ENCODE measurements around the gene R3HDM4.
"Not testable (repeated sequence)": the region's sequence is repeated elsewhere in the genome, so short reads cannot be mapped to it uniquely, and the experiment has no call there.

The R3HDM4 gene

DNA sequence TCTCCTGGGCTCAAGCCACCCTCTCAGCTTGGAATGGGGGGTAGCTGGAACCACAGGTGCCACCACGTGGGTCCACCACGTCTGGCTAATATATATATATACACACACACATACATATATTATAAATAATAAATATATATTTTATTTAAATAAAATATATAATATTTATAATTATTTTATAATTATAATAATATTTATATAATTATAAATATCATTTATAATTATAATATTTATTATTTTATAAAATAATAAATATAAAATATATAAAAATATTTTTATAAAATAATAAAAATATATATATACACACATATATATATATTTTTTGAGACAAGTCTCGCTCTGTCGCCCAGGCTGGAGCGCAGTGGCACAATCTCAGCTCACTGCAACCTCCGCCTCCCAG is 58.5 kb downstream of the R3HDM4 start:
- Histone ChIP-seq H3K4me1 (ENCODE audit: control insufficient read depth, insufficient read depth, low read length, poor library complexity, severe bottlenecking) (no peaks in the 10 kb centered on the region), H3K4me3 (ENCODE audit: insufficient read depth, low read depth, low read length, poor library complexity, severe bottlenecking) (no peak overlapping the region), H3K27ac (ENCODE audit: insufficient read depth, low read length, poor library complexity, severe bottlenecking) (no peak overlapping the region), H3K9me3 (ENCODE audit: control insufficient read depth, low read length) (no peaks in the 10 kb centered on the region), H3K27me3 (replicated peaks; ENCODE audit: control insufficient read depth, insufficient read depth, low read length, poor library complexity, severe bottlenecking) (peaks cover 24% of the 10 kb centered on the region), H3K36me3 (ENCODE audit: control insufficient read depth, insufficient read depth, low read length) (no peaks in the 10 kb centered on the region)
- DNase-seq, result no peak

DNA sequence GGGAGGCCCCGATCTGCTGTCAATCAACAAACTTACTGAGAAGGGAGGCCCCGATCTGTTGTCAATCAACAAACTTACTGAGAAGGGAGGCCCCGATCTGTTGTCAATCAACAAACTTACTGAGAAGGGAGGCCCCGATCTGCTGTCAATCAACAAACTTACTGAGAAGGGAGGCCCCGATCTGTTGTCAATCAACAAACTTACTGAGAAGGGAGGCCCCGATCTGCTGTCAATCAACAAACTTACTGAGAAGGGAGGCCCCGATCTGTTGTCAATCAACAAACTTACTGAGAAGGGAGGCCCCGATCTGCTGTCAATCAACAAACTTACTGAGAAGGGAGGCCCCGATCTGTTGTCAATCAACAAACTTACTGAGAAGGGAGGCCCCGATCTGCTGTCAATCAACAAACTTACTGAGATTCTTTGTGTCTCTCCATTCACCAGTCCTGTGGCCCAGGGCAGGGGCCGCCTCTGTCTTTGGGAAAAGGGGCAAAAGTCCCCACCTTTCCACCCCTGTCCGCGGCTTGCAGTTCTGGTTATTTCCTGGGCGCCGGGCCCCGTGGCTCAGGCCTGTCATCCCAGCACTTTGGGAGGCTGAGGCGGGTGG is 59.3 kb downstream of the R3HDM4 start:
- H3K4me1 ChIP-seq (ENCODE audit: control insufficient read depth, insufficient read depth, low read length, poor library complexity, severe bottlenecking); DNase-seq; H3K9me3 ChIP-seq (ENCODE audit: control insufficient read depth, low read length); H3K36me3 ChIP-seq (ENCODE audit: control insufficient read depth, insufficient read depth, low read length); H3K27ac ChIP-seq (ENCODE audit: insufficient read depth, low read length, poor library complexity, severe bottlenecking); H3K4me3 ChIP-seq (ENCODE audit: insufficient read depth, low read depth, low read length, poor library complexity, severe bottlenecking): not testable (repeated sequence)
- peaks cover 24% of the 10 kb centered on the region for H3K27me3 ChIP-seq (replicated peaks; ENCODE audit: control insufficient read depth, insufficient read depth, low read length, poor library complexity, severe bottlenecking)

DNA sequence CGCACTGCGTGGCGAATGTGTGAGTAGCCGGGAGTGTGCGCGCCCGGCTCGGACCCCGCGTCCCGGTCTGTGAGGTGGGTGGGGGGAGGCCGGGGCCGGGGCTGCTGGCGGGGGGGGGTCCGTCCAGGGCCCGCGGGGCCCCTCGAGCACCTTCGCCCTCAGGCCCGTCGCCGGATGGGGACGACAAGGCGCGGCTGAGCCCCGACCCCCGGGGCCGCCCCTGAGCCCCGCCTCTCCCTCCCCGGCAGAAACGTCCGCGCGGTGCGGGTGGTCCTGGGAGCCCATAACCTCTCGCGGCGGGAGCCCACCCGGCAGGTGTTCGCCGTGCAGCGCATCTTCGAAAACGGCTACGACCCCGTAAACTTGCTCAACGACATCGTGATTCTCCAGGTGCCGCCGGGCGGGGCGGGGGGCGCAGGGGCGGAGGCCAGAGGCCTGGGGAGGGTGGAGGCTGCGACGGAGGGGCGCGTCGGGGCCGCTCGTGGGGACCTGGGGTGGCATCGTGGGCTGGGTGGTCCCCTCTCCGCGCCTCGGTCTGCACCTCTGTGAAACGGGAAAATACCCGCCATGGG is 59.9 kb downstream of the R3HDM4 start:
- Histone ChIP-seq H3K4me1 (ENCODE audit: control insufficient read depth, insufficient read depth, low read length, poor library complexity, severe bottlenecking) (no peaks in the 10 kb centered on the region), H3K4me3 (ENCODE audit: insufficient read depth, low read depth, low read length, poor library complexity, severe bottlenecking) (no peak overlapping the region), H3K27ac (ENCODE audit: insufficient read depth, low read length, poor library complexity, severe bottlenecking) (no peak overlapping the region), H3K36me3 (ENCODE audit: control insufficient read depth, insufficient read depth, low read length) (no peaks in the 10 kb centered on the region), H3K27me3 (replicated peaks; ENCODE audit: control insufficient read depth, insufficient read depth, low read length, poor library complexity, severe bottlenecking) (peaks cover 30% of the 10 kb centered on the region), H3K9me3 (ENCODE audit: control insufficient read depth, low read length) (no peaks in the 10 kb centered on the region)
- DNase-seq, result no peak

GRCh38 chr19:852136-853013 is 60.6 kb downstream of the R3HDM4 start, which contains the start of gene ELANE:
Gene ELANE (plus strand): TSS chr19:852303. CDS start chr19:852329, 26 bp downstream.
- DNase-seq, result no peak
- Histone ChIP-seq H3K4me3 (ENCODE audit: insufficient read depth, low read depth, low read length, poor library complexity, severe bottlenecking) (no peak within 1 kb of the TSS), H3K36me3 (ENCODE audit: control insufficient read depth, insufficient read depth, low read length) (no peaks in the 10 kb centered on the region), H3K9me3 (ENCODE audit: control insufficient read depth, low read length) (no peaks in the 10 kb centered on the region), H3K27me3 (replicated peaks; ENCODE audit: control insufficient read depth, insufficient read depth, low read length, poor library complexity, severe bottlenecking) (peaks cover 30% of the 10 kb centered on the region), H3K4me1 (ENCODE audit: control insufficient read depth, insufficient read depth, low read length, poor library complexity, severe bottlenecking) (no peaks in the 10 kb centered on the region), H3K27ac (ENCODE audit: insufficient read depth, low read length, poor library complexity, severe bottlenecking) (no peak within 1 kb of the TSS)

DNA sequence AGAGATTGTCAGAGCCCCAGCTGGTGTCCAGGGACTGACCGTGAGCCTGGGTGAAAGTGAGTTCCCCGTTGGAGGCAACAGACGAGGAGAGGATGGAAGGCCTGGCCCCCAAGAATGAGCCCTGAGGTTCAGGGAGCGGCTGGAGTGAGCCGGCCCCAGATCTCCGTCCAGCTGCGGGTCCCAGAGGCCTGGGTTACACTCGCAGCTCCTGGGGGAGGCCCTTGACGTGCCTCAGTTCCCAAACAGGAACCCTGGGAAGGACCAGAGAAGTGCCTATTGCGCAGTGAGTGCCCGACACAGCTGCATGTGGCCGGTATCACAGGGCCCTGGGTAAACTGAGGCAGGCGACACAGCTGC is 62.1 kb downstream of the R3HDM4 start:
- H3K27me3 ChIP-seq (replicated peaks; ENCODE audit: control insufficient read depth, insufficient read depth, low read length, poor library complexity, severe bottlenecking), result peaks cover 30% of the 10 kb centered on the region
- no peak for DNase-seq
- no peak overlapping the region for H3K27ac ChIP-seq (ENCODE audit: insufficient read depth, low read length, poor library complexity, severe bottlenecking)
- H3K4me1 ChIP-seq (ENCODE audit: control insufficient read depth, insufficient read depth, low read length, poor library complexity, severe bottlenecking), result no peaks in the 10 kb centered on the region
- H3K4me3 ChIP-seq (ENCODE audit: insufficient read depth, low read depth, low read length, poor library complexity, severe bottlenecking), result no peak overlapping the region
- H3K36me3 ChIP-seq (ENCODE audit: control insufficient read depth, insufficient read depth, low read length), result no peaks in the 10 kb centered on the region
- no peaks in the 10 kb centered on the region for H3K9me3 ChIP-seq (ENCODE audit: control insufficient read depth, low read length)

DNA sequence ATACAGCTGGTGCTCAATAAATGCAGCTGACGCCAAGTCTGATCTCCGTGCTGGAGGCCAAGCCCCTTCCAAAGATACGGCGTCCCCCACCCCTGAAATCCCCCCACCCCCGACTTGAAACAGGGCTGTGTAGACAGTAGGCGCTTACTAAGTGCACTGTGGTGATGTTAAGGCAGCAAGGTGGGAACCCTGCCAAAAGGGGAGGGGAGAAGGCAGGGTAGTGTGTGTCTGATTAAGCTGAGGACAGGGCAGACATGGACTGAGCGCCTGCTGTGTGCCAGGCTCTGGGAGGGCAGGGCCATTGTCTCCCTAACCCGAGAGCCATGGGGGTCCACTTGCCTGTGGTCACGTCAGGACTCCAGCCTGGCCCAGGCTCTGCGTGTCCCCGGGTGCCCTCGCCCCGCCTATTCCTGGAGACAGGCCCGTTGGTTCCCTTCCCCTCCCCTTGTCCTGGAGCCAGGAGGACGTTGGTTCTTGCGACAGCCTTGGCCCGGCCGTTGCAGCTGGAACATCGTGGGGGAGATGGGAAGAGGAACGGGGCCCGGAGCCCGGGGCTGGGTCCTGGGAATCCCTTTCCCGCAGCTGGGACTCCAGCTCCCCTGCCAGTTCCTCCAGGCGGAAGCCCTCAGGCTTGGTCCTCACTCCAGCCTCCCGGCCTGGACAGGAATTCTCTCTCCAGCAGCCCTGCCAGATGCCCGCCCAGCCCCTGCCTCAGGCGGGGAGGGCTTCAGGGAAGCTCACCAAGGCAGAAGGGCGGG is 62.6 kb downstream of the R3HDM4 start:
- Histone ChIP-seq H3K4me3 (ENCODE audit: insufficient read depth, low read depth, low read length, poor library complexity, severe bottlenecking) (no peak overlapping the region), H3K27ac (ENCODE audit: insufficient read depth, low read length, poor library complexity, severe bottlenecking) (no peak overlapping the region), H3K9me3 (ENCODE audit: control insufficient read depth, low read length) (no peaks in the 10 kb centered on the region), H3K27me3 (replicated peaks; ENCODE audit: control insufficient read depth, insufficient read depth, low read length, poor library complexity, severe bottlenecking) (peaks cover 30% of the 10 kb centered on the region), H3K36me3 (ENCODE audit: control insufficient read depth, insufficient read depth, low read length) (no peaks in the 10 kb centered on the region), H3K4me1 (ENCODE audit: control insufficient read depth, insufficient read depth, low read length, poor library complexity, severe bottlenecking) (no peaks in the 10 kb centered on the region)
- DNase-seq, result no peak

- H3K9me3 ChIP-seq (ENCODE audit: control insufficient read depth, low read length); H3K36me3 ChIP-seq (ENCODE audit: control insufficient read depth, insufficient read depth, low read length); H3K27ac ChIP-seq (ENCODE audit: insufficient read depth, low read length, poor library complexity, severe bottlenecking); H3K4me3 ChIP-seq (ENCODE audit: insufficient read depth, low read depth, low read length, poor library complexity, severe bottlenecking); DNase-seq; H3K4me1 ChIP-seq (ENCODE audit: control insufficient read depth, insufficient read depth, low read length, poor library complexity, severe bottlenecking): not testable (repeated sequence)
- peaks cover 34% of the 10 kb centered on the region for H3K27me3 ChIP-seq (replicated peaks; ENCODE audit: control insufficient read depth, insufficient read depth, low read length, poor library complexity, severe bottlenecking)
These were observed 63.8 kb downstream of the R3HDM4 start for GRCh38 chr19:849195-849594.

GRCh38 chr19:848386-848921 is 64.6 kb downstream of the R3HDM4 start:
- no peaks in the 10 kb centered on the region for H3K9me3 ChIP-seq (ENCODE audit: control insufficient read depth, low read length)
- H3K27ac ChIP-seq (ENCODE audit: insufficient read depth, low read length, poor library complexity, severe bottlenecking), result no peak overlapping the region
- H3K4me1 ChIP-seq (ENCODE audit: control insufficient read depth, insufficient read depth, low read length, poor library complexity, severe bottlenecking), result peaks cover 4% of the 10 kb centered on the region
- H3K27me3 ChIP-seq (replicated peaks; ENCODE audit: control insufficient read depth, insufficient read depth, low read length, poor library complexity, severe bottlenecking), result peaks cover 36% of the 10 kb centered on the region
- DNase-seq, result no peak
- H3K36me3 ChIP-seq (ENCODE audit: control insufficient read depth, insufficient read depth, low read length), result no peaks in the 10 kb centered on the region
- no peak overlapping the region for H3K4me3 ChIP-seq (ENCODE audit: insufficient read depth, low read depth, low read length, poor library complexity, severe bottlenecking)
